GM12874 (cell line): ENCODE data around the gene MYBBP1A.

Experiments
- TF ChIP-seq, protein P1 (sequence below): IDR thresholded peaks from 2 replicates; pipeline ENCODE4 v1.5.1; 2011; ENCODE audit warnings: low read depth, mild to moderate bottlenecking, control low read depth, low read length, moderate library complexity; ENCODE audit not compliant: insufficient read depth

MYBBP1A gene

DNA sequence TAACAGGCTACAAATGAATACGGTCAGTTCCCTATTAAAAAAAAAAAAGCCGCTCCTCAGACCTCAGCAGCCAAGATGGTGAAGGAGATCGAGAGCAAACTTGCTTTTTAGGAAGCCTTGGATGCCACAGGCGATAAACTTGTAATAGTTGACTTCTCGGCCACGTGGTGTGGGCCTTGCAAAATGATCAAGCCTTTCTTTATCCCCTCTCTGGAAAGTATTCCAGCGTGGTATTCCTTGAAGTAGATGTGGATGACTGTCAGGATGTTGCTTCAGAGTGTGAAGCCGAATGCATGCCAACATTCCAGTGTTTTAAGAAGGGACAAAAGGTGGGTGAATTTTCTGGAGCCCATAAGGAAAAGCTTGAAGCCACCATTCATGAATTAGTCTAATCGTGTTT lies 16.9 kb upstream of the MYBBP1A start:
- TF ChIP-seq, protein P1, sequence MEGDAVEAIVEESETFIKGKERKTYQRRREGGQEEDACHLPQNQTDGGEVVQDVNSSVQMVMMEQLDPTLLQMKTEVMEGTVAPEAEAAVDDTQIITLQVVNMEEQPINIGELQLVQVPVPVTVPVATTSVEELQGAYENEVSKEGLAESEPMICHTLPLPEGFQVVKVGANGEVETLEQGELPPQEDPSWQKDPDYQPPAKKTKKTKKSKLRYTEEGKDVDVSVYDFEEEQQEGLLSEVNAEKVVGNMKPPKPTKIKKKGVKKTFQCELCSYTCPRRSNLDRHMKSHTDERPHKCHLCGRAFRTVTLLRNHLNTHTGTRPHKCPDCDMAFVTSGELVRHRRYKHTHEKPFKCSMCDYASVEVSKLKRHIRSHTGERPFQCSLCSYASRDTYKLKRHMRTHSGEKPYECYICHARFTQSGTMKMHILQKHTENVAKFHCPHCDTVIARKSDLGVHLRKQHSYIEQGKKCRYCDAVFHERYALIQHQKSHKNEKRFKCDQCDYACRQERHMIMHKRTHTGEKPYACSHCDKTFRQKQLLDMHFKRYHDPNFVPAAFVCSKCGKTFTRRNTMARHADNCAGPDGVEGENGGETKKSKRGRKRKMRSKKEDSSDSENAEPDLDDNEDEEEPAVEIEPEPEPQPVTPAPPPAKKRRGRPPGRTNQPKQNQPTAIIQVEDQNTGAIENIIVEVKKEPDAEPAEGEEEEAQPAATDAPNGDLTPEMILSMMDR, result no peak

DNA sequence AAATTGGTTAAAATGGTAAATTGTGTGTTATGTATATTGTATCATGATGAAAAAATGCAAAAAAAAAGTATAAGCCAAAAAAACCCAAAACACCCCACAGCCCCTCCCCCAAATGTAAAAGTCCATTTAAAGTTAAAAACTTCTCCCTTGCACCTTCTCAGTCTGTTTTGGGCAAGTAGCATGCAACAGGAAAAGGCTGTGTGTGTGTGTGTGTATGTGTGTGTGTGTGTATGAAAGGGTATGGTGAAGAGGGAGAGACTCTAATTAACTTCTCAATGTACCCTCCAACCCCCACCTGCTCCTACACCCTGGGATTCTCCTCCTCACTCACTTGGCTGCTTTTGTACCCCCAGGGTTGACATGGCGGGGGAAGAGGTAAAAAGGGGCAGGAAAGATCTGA lies 14.4 kb upstream of the MYBBP1A start:
- TF ChIP-seq, protein P1, result no peak

DNA sequence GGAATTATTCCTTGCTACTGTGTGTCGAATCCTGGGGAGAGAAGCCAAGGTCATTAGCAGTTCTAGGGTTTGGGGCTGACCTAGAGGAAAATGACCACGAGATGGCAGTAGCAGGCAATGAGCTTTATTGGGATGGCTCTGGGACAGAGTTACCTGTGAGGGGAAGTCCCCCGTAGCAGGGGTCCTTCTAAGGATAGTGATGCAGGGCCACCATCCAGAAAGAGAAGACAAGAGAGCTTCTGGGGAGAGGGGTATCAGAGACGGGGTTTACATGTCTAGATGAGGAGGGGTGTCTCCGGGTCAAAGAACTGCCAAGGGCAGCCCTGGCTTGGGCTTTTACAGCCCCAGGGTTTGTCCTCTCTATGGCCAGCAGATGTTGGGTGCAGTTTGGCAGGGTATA lies 11.6 kb upstream of the MYBBP1A start:
- TF ChIP-seq, protein P1, result peak; percentile 79

DNA sequence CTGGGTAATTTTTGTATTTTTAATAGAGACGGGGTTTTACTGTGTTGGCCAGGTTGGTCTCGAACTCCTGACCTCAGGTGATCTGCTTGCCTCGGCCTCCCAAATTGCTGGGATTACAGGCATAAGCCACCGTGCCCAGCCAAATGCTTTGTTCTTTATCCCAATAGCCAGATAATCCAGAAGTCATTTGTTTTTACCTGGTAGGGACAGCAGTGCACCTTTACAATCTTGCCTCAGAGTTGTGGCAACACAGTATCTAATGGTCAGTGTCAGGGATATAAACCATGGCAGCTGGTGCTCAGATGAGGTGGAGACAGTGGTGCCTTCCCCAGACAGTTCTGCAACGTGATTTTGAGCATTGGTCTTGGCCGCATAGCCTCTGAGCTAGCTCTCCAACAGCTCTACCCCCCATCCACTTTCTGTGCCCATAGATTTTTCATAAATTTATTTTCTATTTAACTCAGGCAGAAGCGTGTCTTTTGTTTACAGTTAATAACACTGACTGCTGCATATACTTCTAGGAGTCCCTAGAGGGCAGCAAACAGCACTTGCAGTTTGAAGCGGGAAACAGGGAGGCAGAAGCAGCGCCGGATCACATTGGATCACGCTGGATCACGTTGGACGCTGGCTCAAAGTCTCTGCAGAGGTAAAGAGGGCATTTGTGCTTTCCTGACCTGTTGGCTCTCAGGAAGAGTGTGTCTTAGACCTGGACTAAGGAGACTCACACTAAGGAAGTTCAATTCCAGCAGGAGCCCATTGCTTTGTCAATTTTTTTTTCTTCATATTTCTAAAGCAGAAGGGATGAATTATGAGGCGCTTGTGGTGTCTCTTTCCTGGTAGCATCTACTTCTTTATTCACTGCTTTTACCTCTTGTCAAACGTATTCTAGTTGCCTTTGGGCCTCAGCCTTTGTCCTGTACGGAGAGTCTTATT lies 10.3 kb upstream of the MYBBP1A start:
- TF ChIP-seq, protein P1, result peak; percentile 82

DNA sequence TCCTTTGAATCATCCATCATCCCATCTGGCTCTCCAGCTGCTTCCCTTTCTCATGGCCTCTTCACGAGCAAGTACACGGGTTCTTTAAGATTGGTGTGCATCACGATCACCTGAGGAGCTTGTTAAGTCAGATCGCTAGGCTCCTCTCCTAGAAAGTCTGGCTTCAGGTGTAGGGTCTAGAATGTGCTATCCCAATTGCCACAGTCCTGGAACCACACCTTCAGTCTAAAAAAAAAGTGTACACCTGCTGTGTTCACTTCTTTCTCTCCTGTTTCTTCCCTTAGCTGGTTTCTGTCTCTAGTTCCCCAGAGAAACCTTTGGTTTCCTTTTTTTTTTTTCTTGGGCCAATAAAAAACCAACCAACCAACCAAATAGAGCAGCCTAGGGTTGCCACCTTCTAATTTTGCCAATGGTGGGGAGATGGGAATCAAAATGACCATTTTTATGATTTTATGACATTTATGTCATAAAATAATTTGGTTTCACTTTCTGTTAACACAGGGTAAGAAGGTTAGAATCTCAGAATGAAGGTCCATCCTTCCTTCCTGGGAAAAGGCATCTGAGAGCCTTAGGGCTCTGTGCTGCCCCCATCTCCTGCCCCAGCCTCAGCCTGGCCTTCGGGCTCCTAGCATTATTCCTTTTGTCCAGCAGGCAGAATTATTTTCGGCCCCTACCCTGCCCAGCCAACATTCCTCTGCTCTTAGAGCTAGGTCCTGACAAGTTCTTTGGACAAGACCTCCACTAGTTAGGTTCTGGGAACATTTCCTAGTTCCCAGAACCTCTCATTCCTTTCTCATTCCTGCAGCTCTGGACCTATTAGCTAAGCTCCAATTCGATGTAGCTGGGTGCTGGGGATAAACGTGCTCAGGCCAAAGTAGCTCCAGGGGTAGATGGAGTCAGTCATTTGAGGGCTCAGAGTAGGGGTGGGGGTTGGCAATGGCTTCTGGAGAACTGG lies 7.1 kb upstream of the MYBBP1A start:
- TF ChIP-seq, protein P1, result no peak

DNA sequence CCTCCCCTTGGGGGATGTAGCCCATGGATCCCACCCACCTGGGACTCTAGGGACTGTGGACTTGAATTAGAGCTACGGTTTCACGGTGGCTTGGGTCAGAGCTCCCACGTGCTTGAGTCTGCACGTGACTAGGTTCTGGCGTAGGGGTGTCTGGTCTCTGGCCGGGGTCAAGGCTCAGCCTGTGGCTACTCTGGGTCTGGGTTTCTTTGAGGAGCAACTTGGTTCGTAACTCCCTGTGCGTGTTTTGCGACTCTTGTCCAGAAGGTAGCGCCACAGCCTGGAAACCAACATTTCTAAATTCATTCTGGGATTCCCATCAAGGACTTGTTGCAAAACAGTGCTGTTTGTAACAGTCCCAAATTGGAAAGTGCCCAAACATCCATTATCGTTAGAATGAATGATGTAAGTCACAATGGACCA lies 5.7 kb upstream of the MYBBP1A start:
- TF ChIP-seq, protein P1, result no peak

DNA sequence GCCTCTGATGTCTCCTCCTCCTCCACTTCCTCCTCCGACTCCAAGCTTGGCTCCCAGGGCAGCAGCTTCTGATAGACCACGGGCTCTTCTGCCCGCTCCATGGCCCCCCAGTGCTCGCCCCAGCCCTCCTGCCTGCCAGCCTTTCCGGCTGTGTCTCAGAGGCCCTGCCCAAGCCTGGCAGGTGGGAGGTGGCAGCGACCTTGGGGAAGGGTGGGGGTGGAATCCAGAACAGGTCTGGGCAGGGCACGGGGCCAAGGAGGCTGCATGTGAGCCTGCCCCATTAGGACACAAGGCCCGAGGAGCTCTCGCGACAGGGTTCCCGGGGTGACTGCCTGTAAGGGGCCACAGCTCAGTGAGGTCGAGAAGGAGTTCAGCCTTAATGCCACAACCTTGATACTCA lies 5.2 kb upstream of the MYBBP1A start, which contains the start of gene GGT6:
Gene GGT6, minus strand, starts transcription at position 157 of the 400 bp plus-strand sequence. Its CDS starts 56 bp downstream, at position 101.
- TF ChIP-seq, protein P1, result no peak
